H54 (cell line): ENCODE data around the gene LRMDA.

Experiments used
- DNase-seq: peaks from one replicate; pipeline ENCODE4 v3.0.0; 2011; ENCODE audit warnings: low spot score, mixed read lengths; ENCODE audit not compliant: insufficient read length
- FAIRE-seq: peaks from 3 replicates; lab custom pipeline; 2011; peaks lifted over from hg19 to GRCh38; lab: Jason Lieb, UNC
- POLR2A ChIP-seq: IDR thresholded peaks from 2 replicates; pipeline ENCODE4 v1.6.1; 2011; ENCODE audit warnings: low read depth, mild to moderate bottlenecking, low read length

LRMDA gene

GRCh38 chr10:75851580-75852345 is 420.3 kb downstream of the LRMDA start:
- peak; percentile 23 for FAIRE-seq
- no peak for DNase-seq
- no peak for TF ChIP-seq POLR2A

- FAIRE-seq (peak; percentile 27), DNase-seq (no peak)
- TF ChIP-seq POLR2A = no peak
Measured at GRCh38 chr10:75852851-75853484, 421.5 kb downstream of the LRMDA start.

- no peak for DNase-seq
- FAIRE-seq = no peak
- no peak for TF ChIP-seq POLR2A
Measured at GRCh38 chr10:75857269-75857846, 425.9 kb downstream of the LRMDA start.

GRCh38 chr10:75857896-75858295 is 426.5 kb downstream of the LRMDA start:
- no peak for DNase-seq
- no peak for FAIRE-seq
- no peak for TF ChIP-seq POLR2A

GRCh38 chr10:75858339-75858738 is 426.9 kb downstream of the LRMDA start:
- FAIRE-seq (no peak), DNase-seq (no peak)
- no peak for TF ChIP-seq POLR2A

- FAIRE-seq = no peak
- no peak for TF ChIP-seq POLR2A
- no peak for DNase-seq
Measured at GRCh38 chr10:75859141-75859540, 427.7 kb downstream of the LRMDA start.

- TF ChIP-seq POLR2A = no peak
- DNase-seq (no peak), FAIRE-seq (no peak)
Measured at GRCh38 chr10:75860009-75860408, 428.6 kb downstream of the LRMDA start.

- TF ChIP-seq POLR2A = no peak
- DNase-seq = no peak
- FAIRE-seq = no peak
Measured at GRCh38 chr10:75861582-75861981, 430.2 kb downstream of the LRMDA start.

GRCh38 chr10:75862935-75863334 is 431.5 kb downstream of the LRMDA start:
- TF ChIP-seq POLR2A = no peak

GRCh38 chr10:75864717-75865116 is 433.3 kb downstream of the LRMDA start:
- DNase-seq (no peak), FAIRE-seq (no peak)
- TF ChIP-seq POLR2A = no peak

More at GRCh38 chr10:75862935-75863334, 431.5 kb downstream of the LRMDA start:
- no peak for DNase-seq
- no peak for FAIRE-seq

- no peak for DNase-seq
- TF ChIP-seq POLR2A = no peak
- no peak for FAIRE-seq
Measured at GRCh38 chr10:75865413-75866299, 434.2 kb downstream of the LRMDA start.

GRCh38 chr10:75866300-75866625 is 434.8 kb downstream of the LRMDA start:
- DNase-seq (no peak), FAIRE-seq (no peak)
- TF ChIP-seq POLR2A = no peak

- FAIRE-seq (no peak), DNase-seq (no peak)
- TF ChIP-seq POLR2A = no peak
Measured at GRCh38 chr10:75866731-75867130, 435.3 kb downstream of the LRMDA start.

GRCh38 chr10:75868574-75868973 is 437.1 kb downstream of the LRMDA start:
- TF ChIP-seq POLR2A = no peak
- DNase-seq (no peak), FAIRE-seq (no peak)
